ENCODE measurements around the gene SRP14.

DNA sequence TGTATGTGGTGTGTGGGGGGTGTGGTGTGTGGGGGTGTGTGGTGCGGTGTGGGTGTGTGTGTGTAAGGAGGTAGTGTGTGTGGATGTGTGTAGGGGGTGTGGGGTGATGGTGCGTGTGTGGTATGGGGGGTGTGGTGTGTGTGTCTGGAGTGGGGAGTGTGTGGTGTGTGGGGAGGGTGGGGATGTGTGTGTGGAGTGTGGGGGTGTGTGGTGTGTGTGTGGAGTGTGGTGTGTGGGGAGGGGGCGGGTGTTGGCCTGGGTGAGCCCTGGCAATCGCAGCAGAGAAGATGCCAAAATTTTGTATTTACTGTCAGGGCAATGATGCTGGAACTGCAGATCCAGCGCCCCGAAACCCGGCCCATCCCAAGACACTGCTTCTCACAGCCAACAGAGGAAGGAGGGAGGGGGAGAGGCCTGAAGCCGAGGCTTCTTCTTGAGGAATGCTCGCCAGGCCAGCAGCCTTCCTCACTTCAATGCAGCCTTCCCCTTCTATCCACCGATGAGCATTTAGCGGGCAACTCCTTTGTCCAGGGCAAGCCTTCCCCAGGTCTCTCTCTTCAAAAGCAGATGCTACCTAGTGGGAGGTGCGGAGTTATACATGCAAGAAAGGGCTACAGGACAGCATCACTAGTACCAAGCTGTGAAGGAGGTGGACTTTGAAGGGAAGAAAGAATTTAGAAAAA, 11.9 kb upstream of the SRP14 start:
- TF ChIP-seq, protein P1, sequence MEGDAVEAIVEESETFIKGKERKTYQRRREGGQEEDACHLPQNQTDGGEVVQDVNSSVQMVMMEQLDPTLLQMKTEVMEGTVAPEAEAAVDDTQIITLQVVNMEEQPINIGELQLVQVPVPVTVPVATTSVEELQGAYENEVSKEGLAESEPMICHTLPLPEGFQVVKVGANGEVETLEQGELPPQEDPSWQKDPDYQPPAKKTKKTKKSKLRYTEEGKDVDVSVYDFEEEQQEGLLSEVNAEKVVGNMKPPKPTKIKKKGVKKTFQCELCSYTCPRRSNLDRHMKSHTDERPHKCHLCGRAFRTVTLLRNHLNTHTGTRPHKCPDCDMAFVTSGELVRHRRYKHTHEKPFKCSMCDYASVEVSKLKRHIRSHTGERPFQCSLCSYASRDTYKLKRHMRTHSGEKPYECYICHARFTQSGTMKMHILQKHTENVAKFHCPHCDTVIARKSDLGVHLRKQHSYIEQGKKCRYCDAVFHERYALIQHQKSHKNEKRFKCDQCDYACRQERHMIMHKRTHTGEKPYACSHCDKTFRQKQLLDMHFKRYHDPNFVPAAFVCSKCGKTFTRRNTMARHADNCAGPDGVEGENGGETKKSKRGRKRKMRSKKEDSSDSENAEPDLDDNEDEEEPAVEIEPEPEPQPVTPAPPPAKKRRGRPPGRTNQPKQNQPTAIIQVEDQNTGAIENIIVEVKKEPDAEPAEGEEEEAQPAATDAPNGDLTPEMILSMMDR (IDR thresholded peaks at IDR 0.05), result no peak
- TF ChIP-seq POLR2AphosphoS5 (IDR thresholded peaks at IDR 0.05) (no peak), EP300 (IDR thresholded peaks at IDR 0.05) (no peak)

Measured in sigmoid colon (tissue), 4 donors.